PFSK-1 (cell line): ENCODE measurements around the gene HNRNPLL.

Experiments used
- FOXP2 ChIP-seq: optimal IDR thresholded peaks from 2 replicates; pipeline ENCODE3; 2011; ENCODE audit warnings: borderline replicate concordance, control low read depth, inconsistent platforms; ENCODE audit not compliant: insufficient read depth; ENCODE audit errors: extremely low read length, extremely low read depth
- POLR2AphosphoS5 ChIP-seq: IDR thresholded peaks from 2 replicates; pipeline ENCODE4 v1.6.1; 2012; ENCODE audit warnings: low read depth, mild to moderate bottlenecking, control low read depth, low read length, moderate library complexity
- SIN3A ChIP-seq: IDR thresholded peaks from 2 replicates; pipeline ENCODE4 v1.6.1; 2012; ENCODE audit warnings: mild to moderate bottlenecking, low read length, moderate library complexity, borderline replicate concordance; ENCODE audit not compliant: insufficient read depth
- TAF1 ChIP-seq: IDR thresholded peaks from 2 replicates; pipeline ENCODE4 v1.6.1; 2012; ENCODE audit warnings: low read length, control low read depth, borderline replicate concordance; ENCODE audit not compliant: insufficient read depth
- TF ChIP-seq, protein P1 (sequence below), 2 experiments: IDR thresholded peaks; 2 replicates each; pipeline versions ENCODE4 v1.6.1 to v1.8.0; 2011 to 2012; ENCODE audit warnings: low read depth in 2 of 2, low read length in 2 of 2, control low read depth in 1 of 2, inconsistent platforms in 1 of 2, mild to moderate bottlenecking in 1 of 2, moderate library complexity in 1 of 2; ENCODE audit not compliant: insufficient read depth in 1 of 2

GRCh38 chr2:38633895-38634294 lies 31.2 kb upstream of the HNRNPLL start:
- TF ChIP-seq TAF1 (no peak), POLR2AphosphoS5 (no peak), SIN3A (no peak), FOXP2 (no peak)
- TF ChIP-seq, protein P1, sequence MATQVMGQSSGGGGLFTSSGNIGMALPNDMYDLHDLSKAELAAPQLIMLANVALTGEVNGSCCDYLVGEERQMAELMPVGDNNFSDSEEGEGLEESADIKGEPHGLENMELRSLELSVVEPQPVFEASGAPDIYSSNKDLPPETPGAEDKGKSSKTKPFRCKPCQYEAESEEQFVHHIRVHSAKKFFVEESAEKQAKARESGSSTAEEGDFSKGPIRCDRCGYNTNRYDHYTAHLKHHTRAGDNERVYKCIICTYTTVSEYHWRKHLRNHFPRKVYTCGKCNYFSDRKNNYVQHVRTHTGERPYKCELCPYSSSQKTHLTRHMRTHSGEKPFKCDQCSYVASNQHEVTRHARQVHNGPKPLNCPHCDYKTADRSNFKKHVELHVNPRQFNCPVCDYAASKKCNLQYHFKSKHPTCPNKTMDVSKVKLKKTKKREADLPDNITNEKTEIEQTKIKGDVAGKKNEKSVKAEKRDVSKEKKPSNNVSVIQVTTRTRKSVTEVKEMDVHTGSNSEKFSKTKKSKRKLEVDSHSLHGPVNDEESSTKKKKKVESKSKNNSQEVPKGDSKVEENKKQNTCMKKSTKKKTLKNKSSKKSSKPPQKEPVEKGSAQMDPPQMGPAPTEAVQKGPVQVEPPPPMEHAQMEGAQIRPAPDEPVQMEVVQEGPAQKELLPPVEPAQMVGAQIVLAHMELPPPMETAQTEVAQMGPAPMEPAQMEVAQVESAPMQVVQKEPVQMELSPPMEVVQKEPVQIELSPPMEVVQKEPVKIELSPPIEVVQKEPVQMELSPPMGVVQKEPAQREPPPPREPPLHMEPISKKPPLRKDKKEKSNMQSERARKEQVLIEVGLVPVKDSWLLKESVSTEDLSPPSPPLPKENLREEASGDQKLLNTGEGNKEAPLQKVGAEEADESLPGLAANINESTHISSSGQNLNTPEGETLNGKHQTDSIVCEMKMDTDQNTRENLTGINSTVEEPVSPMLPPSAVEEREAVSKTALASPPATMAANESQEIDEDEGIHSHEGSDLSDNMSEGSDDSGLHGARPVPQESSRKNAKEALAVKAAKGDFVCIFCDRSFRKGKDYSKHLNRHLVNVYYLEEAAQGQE (IDR thresholded peaks at IDR 0.05; ENCODE audit: insufficient read depth in 1 of 2, low read depth in 2 of 2, low read length in 2 of 2) = no peak
